TTC549 (cell line): Measurements from ENCODE around the gene FXYD3.

ENCODE experiments used
- FAIRE-seq: peaks from 2 replicates; lab custom pipeline; 2012; peaks lifted over from hg19 to GRCh38; lab: Jason Lieb, UNC

Gene FXYD3

DNA sequence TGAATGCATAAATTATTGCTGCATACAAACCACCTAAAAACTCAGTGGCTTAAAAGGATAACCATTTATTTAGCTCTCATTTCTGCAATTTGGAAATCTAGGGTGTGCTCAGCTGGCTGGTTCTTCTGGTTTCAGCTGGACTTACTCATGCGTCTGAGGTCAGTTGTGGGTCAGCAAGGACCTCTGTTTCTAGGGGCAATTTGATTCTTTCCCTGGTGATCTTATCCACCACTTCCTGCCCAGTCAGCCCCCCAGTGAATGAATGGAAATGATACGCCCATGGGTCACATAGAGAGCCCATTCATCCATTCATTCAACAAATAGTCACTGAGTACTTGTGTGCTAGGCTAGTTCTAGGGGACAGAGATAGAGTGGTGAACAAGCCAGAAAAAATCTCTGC, 48.8 kb downstream of the FXYD3 start:
- FAIRE-seq = no peak

DNA sequence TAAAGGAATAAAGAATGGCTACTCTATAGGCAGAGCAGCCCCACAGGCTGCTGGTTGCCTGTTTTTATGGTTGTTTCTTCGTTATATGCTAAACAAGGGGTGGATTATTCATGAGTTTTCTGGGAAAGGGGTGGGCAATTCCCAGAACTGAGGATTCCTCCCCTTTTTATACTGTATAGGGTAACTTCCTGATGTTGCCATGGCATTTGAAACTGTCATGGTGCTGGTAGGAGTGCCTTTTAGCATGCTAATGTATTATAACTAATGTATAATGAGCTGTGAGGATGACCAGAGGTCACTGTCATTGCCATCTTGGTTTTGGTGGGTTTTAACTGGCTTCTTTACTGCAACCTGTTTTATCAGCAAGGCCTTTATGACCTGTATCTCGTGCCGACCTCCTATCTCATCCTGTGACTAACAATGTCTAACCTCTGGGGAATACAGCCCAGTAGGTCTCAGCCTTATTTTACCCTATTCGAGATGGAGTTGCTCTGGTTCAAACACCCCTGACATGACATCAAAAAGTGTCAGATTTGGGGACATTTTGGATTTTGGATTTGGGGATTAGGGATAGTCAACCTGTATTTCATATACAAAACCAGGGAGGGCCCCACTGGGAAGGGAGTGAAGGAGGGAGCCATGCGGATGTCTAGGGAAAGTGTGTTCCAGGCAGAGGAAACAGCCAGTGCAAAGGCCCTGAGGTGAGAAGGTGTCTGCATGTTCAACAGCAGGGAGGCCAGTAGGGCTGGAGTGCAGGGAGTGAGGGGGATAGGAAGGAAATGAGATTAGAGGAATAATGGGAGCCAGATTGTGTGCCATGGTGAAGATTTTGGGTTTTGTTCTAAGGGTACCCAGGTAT, 49.8 kb downstream of the FXYD3 start:
- FAIRE-seq = no peak

DNA sequence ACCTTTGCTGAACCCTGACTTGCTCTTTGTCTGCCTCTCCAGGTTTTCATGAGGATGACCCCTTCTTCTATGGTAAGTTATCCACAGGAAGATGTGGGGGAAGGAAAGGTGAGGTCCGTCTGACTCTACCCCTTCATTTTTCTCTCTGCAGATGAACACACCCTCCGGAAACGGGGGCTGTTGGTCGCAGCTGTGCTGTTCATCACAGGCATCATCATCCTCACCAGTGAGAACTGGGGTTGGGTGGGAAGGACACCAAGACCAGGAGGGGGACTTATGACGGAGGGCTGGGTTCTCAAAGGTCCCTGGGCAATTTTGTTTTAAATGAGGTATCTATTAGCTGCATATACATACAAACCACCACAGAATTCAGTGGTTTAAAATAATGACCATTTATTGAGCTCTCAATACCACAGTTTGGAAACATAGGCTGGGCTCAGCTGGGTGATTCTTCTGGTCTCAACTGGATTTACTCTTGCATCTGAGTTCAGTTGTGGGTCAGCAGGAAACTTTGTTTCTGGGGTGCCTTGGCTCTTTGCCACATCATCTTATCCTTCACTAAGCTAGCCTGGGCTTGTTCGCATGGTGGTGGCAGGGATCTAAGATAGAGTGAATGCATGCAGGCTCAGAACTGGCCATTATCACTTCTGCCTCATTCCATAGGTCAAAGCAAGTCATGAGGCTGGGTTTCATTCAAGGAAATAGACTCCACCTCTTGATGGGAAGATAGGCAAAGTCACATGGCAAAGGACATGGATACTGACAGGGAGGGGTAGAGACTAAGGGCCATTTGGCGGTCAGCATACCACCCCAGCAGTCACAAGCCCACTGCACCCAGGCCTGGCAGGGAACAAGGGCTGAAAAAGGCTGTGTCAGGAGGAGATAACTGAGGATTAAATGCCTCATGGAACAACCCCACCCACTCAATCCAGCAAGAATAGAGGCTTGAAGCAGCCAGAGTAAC, 50.8 kb downstream of the FXYD3 start:
- FAIRE-seq = no peak

DNA sequence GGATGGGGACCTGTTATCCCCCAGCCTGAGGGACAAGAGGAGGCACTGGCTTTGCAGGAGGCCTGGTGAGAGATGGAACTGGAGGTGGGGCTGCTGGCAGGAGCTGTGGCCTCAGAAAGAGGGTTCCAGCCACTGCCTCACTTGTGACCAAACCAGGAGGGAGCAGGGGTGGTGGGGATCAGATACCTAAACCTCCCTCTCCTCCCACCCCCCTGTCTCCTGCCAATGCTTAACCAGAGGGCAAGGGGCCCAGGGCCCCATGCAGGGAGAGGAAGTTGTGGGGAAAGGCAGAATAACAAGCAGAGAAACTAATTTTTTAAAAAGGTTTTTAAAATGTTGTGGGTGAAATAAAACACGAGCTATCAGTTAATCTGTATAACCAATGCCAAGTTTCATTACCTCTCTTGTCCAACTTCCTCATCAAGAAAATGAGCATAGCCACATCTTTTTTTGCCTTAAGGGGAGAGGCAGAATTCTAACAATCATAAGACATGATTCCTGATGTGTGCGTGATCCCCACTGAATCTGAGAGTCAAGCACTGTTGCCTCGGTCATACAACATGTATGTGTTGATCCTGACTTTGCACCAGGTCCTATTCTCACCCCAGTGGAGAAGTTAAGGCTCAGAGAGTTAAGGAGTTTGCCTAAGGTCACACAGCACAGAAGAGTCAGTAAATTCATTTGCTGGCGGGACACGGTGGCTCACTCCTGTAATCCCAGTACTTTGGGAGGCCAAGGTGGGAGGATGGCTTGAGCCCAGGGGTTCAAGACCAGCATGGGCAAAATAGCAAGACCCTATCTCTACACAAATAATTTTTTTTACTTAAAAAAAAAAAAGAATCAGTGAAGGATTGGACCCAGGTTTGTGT, 51.9 kb downstream of the FXYD3 start:
- no peak for FAIRE-seq

DNA sequence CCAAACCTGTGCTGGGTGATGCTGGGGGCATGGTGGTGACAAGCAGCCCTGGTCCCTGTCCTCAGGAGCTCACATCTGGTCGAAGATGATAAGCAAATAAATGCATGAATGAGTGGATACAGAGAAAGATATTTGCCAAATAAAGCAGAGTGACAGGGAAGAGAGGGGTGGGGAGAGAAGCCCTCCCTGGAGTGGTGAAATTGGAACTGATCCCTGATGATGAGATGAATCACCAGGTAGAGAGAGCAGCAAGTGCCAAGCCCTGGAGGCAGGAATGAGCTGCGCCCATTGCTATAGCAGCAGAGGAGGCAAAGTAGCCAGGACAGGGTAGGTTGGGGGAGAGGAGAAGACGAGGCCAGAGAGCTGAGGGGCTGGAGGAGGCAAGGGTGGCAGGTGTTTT, 52.6 kb downstream of the FXYD3 start:
- no peak for FAIRE-seq

DNA sequence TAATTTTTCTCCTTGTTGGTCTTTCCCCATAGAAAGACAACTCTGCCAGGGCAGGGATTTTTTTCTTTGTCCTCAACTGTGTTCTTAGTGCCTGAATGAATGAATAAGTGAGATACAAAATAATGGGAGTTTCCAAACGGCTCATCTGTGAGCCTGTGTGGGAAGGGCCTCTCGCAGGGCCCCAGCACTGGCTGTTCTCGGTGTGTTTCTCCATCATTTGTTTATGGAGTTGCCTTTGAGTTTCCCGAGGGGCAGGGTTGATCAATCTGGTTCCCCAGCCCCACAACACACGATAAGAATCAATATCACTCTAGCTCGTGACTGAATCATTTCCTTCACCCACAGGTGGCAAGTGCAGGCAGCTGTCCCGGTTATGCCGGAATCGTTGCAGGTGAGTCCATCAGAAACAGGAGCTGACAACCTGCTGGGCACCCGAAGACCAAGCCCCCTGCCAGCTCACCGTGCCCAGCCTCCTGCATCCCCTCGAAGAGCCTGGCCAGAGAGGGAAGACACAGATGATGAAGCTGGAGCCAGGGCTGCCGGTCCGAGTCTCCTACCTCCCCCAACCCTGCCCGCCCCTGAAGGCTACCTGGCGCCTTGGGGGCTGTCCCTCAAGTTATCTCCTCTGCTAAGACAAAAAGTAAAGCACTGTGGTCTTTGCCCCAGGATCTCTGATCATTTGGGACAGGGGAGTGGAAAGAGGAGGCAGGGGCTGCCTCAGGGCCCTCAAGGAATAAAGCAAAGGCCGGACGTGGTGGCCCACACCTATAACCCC, 53.8 kb downstream of the FXYD3 start:
- FAIRE-seq = no peak

DNA sequence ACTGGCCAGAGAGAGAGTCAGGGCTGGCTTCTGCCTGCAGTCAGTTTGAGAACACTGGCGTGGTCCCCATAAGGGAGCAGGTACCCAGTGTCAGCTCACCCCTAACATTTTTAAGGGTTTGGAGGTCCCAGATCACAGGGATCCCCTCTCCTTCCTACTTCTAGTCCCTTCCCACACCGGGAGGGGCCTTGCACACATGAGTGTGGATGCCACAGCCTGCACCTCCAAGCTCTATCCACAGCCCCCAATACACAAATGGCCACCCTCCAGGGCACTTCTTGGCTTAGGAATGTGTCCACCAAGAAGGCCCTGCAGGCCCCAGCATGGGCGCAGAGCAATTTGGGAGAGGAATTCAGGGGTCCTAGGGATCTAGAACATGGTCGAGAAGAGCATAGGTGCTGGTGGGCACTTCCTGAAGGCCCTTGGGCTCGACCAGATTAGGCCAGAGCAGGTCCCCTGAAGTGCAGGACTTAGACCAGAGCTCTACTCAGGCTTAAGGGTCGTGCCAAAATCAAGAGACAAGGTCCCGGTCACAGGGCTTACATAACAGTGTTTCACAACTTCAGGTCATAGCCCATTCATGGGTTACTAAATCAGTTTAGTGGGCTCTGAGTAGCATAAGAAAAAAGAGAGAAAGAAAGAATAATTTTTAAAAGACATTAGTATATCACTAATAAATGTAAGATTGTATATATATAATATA, 54.9 kb downstream of the FXYD3 start:
- no peak for FAIRE-seq

DNA sequence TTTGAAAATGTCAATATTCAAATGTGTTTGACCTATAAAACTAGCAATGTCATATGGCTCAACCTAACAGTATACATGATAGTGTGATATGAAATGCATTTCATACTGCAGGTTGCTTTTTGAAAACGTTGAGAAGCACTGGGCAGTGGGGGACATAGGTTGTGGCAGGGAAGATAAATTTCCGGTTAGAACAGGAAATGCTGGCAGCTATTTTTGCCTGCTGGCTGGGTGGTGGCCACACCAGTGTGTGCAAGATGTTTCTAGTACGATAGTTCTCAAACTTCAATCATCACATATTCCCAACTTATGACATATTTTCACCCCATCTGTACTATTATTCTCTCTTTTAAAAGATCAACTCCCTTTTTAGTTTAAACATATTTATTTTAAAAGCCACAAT, 56.1 kb downstream of the FXYD3 start:
- FAIRE-seq = no peak
